IPS DF 6.9 (cell line): ENCODE data around the gene DTNB.
A peak's percentile ranks its signal among the peaks of the same experiment; 100 is the strongest.

Source experiments
- DNase-seq: peaks from one replicate; pipeline ENCODE4 v3.0.0-alpha.2; 2013; ENCODE audit warnings: low read depth, low spot score
- H3K27ac ChIP-seq: one replicate; pipeline ENCODE4 v1.5.1; 2013; ENCODE audit warnings: low read length, control low read depth
- H3K27me3 ChIP-seq: 2 replicates; pipeline ENCODE4 v1.6.1; 2013; ENCODE audit warnings: mild to moderate bottlenecking, low read length; ENCODE audit not compliant: control insufficient read depth, insufficient read depth
- H3K36me3 ChIP-seq: 2 replicates; pipeline ENCODE4 v1.6.1; 2013; ENCODE audit warnings: low read length; ENCODE audit not compliant: control insufficient read depth, insufficient read depth
- H3K4me1 ChIP-seq: 2 replicates; pipeline ENCODE4 v1.6.1; 2013; ENCODE audit warnings: low read length; ENCODE audit not compliant: control insufficient read depth, insufficient read depth
- H3K4me3 ChIP-seq: 2 replicates; pipeline ENCODE4 v1.5.1; 2013; ENCODE audit warnings: mild to moderate bottlenecking, low read length
- H3K9me3 ChIP-seq: 2 replicates; pipeline ENCODE4 v1.6.1; 2013; ENCODE audit warnings: low read length, inconsistent platforms; ENCODE audit not compliant: control insufficient read depth, insufficient read depth
- WGBS: extraction: QIAGEN DNeasy Blood & Tissue Kit; methylation state at CpG from one replicate; pipeline ENCODE4 v1.1.7; 2013; ENCODE audit warnings: mixed read lengths, missing lambda C conversion rate; ENCODE audit not compliant: insufficient read length, insufficient coverage; 5-methylcytosine and 5-hydroxymethylcytosine counted together

The DTNB gene

DNA sequence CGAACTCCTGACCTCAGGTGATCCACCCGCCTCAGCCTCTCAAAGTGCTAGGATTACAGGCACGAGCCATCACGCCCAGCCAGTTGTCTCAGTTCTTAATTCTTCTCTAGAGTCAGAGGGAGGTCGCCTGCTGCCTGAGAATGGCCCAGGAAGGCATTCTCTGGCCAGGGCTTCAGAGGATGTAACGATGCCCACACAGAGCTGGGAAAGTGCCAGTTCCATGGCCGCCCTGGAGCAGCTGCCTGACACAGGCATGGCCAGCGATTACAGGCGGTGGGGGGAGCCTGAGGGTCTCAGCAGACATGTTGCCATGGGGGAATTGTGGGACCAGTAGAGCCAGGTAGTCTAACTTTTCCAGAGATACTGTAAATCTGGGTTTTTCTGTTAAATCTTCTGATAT, 306.1 kb downstream of the DTNB start:
- Histone ChIP-seq H3K9me3 (no peaks in the 10 kb centered on the region), H3K27ac (no peak overlapping the region), H3K4me1 (peaks cover under 1% of the 10 kb centered on the region; the same call in 1 of the 2 replicates), H3K27me3 (no peaks in the 10 kb centered on the region), H3K36me3 (no peaks in the 10 kb centered on the region; the same call in 1 of the 2 replicates), H3K4me3 (no peak overlapping the region)
- no CpG with 5 or more reads among the region's 9 CpGs for WGBS
- DNase-seq = no peak

GRCh38 chr2:25366629-25367028, 306.7 kb downstream of the DTNB start:
- no peaks in the 10 kb centered on the region for H3K36me3 ChIP-seq
- H3K4me3 ChIP-seq = no peak overlapping the region
- no peaks in the 10 kb centered on the region for H3K27me3 ChIP-seq
- no peak for DNase-seq
- no peaks in the 10 kb centered on the region for H3K9me3 ChIP-seq
- no peaks in the 10 kb centered on the region; the same call in 1 of the 2 replicates for H3K4me1 ChIP-seq
- H3K27ac ChIP-seq = no peak overlapping the region
- WGBS = no CpG with 5 or more reads among the region's 4 CpGs

DNA sequence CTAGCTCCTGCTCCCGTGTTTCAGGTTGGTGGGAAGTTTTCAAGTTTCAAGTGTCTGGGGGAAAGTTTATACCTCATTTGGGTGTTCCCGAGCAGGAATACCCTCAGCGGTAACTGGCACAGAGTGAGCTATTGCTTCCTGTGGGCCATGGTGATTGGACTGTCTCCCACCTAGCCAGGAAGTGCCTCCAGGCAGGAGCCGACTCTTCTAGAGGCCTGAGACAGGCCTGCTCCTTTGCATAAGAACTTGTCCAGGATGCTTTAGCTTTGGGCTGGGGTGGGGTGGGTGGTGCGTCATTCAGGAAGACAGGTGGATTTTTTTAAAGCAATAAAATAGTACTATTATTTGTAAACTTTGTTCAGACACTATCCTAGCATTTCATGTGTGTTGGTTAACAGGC, 308.1 kb downstream of the DTNB start:
- Histone ChIP-seq H3K4me3 (no peak overlapping the region), H3K36me3 (no peaks in the 10 kb centered on the region), H3K27me3 (peaks cover 2% of the 10 kb centered on the region; the same call in 1 of the 2 replicates), H3K27ac (no peak overlapping the region), H3K9me3 (no peaks in the 10 kb centered on the region), H3K4me1 (no peaks in the 10 kb centered on the region; the same call in 1 of the 2 replicates)
- no peak for DNase-seq
- WGBS = no CpG with 5 or more reads among the region's 5 CpGs

DNA sequence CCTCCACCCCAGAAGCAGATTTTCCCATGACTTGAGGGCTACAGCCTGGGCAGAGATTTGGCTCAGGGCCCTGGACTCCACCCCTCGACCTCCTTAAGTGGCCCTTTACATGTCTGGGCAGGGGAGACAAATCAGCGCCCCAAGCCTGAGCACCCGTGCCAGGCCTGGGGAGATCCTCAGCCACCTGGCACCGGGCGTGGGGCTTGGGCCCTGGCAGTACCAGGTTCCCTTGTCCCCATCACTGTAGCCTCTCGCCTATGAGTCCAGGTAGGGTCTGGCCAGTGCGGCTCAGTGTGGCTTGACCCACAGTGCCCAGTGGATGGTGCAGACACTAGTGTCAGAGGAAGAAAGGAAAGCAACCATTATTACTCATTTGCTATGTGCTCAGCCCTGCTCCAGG, 309.6 kb downstream of the DTNB start:
- DNase-seq = no peak
- no peak overlapping the region for H3K27ac ChIP-seq
- WGBS = no CpG with 5 or more reads among the region's 7 CpGs
- H3K4me3 ChIP-seq = no peak overlapping the region
- H3K36me3 ChIP-seq = no peaks in the 10 kb centered on the region
- no peaks in the 10 kb centered on the region; the same call in 1 of the 2 replicates for H3K4me1 ChIP-seq
- peaks cover 2% of the 10 kb centered on the region; the same call in 1 of the 2 replicates for H3K27me3 ChIP-seq
- H3K9me3 ChIP-seq = no peaks in the 10 kb centered on the region

DNA sequence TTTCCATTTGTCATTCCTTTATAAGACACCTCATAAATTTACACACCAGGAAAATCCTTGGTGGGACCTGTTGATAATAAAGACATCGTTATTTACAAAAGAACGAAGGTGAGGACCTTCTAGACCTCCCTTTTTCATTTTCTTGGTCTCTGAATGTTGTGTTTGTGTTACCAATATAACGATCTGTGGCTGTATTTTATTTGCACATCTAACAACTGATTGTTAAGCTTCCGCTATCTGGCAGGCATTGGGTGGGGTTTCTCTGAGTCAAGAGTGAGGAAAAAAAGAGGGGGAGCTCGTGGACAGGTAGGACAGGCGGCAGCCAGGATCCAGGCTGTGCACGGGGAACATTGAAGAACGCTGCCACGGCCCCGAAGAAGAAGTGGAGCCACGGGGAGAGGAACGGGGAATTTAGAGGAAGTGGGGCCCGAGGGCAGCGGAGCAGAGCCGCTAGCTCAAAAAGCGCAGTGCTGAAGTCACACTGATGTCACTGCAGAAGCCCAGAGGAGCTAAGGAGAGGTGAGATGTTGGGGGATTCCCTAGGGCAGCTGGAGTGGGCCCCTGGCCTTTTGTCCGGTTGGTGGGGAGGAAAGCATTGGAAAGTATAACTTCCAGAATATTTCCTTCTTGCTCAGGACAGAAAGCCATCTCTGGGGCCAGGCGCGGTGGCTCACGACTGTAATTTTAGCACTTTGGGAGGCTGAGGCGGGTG, 310.8 kb downstream of the DTNB start:
- Histone ChIP-seq H3K4me1 (no peaks in the 10 kb centered on the region; the same call in 1 of the 2 replicates), H3K36me3 (no peaks in the 10 kb centered on the region), H3K9me3 (no peaks in the 10 kb centered on the region), H3K27me3 (peaks cover 2% of the 10 kb centered on the region; the same call in 1 of the 2 replicates), H3K27ac (no peak overlapping the region), H3K4me3 (no peak overlapping the region)
- no peak for DNase-seq
- WGBS = no CpG with 5 or more reads among the region's 21 CpGs

- Histone ChIP-seq H3K27me3 (peaks cover 2% of the 10 kb centered on the region; the same call in 1 of the 2 replicates), H3K4me3 (no peak overlapping the region), H3K4me1 (no peaks in the 10 kb centered on the region; the same call in 1 of the 2 replicates), H3K9me3 (no peaks in the 10 kb centered on the region), H3K27ac (no peak overlapping the region), H3K36me3 (no peaks in the 10 kb centered on the region)
- peak; percentile 91 for DNase-seq
- WGBS = no CpG with 5 or more reads among the region's 16 CpGs
Observed at GRCh38 chr2:25362049-25362433, 311.3 kb downstream of the DTNB start.

DNA sequence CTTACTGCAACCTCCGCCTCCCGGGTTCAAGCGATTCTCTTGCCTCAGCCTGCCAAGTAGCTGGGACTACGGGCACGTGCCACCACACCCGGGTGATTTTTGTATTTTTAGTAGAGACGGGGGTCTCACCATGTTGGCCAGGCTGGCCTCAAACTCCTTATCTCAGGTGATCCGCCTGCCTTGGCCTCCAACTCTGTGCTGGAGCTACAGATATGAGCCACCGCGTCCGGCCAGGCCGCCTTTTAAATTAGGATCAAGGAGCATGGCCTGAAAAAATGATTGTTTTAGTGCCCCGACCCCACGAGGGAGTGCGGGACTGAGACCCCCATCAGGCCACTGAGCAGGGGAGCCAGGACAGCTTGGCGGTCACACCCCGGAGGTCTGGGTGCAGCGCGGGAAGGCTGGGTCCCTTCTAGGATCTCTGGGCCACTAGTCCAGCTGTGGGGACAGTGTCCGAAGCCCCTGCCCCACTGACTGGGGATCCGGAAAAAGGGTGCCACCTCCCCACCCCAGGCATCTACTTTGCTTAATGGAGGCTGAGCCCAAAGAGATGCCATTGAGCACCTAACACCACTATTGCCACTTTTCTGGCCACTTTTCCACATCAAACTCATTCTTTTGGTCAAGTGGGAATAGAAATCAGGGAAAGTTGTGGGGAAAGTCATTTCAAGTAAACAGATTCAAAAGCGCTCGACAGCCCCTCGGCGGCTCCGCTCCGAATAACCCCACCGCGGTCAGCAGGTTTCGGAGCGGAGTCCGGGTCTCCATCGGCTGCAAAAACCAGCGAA, 311.9 kb downstream of the DTNB start:
- no peak for DNase-seq
- H3K9me3 ChIP-seq = no peaks in the 10 kb centered on the region
- no peaks in the 10 kb centered on the region; the same call in 1 of the 2 replicates for H3K4me1 ChIP-seq
- H3K36me3 ChIP-seq = no peaks in the 10 kb centered on the region
- H3K27ac ChIP-seq = no peak overlapping the region
- H3K4me3 ChIP-seq = no peak overlapping the region
- no CpG with 5 or more reads among the region's 34 CpGs for WGBS
- peaks cover 2% of the 10 kb centered on the region; the same call in 1 of the 2 replicates for H3K27me3 ChIP-seq

GRCh38 chr2:25358836-25359235, 314.5 kb downstream of the DTNB start:
- WGBS = no CpG with 5 or more reads among the region's 8 CpGs
- Histone ChIP-seq H3K4me1 (no peaks in the 10 kb centered on the region; the same call in none of the 2 replicates), H3K9me3 (no peaks in the 10 kb centered on the region), H3K27ac (no peak overlapping the region), H3K36me3 (no peaks in the 10 kb centered on the region), H3K27me3 (peaks cover 3% of the 10 kb centered on the region; the same call in 1 of the 2 replicates), H3K4me3 (no peak overlapping the region)
- DNase-seq = no peak

DNA sequence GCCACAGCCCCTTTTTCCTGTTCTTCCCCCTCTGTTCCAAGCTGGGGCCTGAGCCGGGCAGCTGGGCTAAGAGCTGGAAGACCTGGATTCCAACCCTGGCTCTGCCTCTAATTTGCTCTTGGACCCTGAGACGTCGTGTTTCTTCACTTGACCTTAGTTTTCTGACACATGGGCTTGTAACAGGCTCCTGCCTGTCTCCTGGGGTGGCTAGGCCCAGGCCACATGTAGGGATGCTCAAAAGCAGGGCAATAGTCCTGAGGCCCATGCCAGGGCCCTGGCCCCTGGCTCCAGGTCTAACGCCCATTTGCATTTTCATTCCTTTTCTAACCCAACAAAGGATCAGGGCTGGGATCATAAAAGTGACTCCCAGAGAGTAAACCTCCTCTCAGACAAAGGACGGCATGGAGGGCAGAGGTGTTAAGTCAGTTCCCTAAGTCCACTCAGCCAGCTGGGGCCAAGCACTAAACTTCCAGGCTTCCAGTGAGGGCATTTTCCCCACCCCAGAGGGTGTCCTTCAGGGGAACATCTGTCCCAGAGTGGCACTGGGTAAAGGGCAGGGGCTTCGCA, 315.0 kb downstream of the DTNB start:
- DNase-seq = no peak
- H3K9me3 ChIP-seq = no peaks in the 10 kb centered on the region
- peaks cover 3% of the 10 kb centered on the region; the same call in 1 of the 2 replicates for H3K27me3 ChIP-seq
- H3K4me3 ChIP-seq = no peak overlapping the region
- no peaks in the 10 kb centered on the region for H3K36me3 ChIP-seq
- no peaks in the 10 kb centered on the region; the same call in none of the 2 replicates for H3K4me1 ChIP-seq
- no CpG with 5 or more reads among the region's 6 CpGs for WGBS
- no peak overlapping the region for H3K27ac ChIP-seq

- Histone ChIP-seq H3K27ac (no peak overlapping the region), H3K4me3 (no peak overlapping the region), H3K36me3 (no peaks in the 10 kb centered on the region), H3K27me3 (peaks cover 3% of the 10 kb centered on the region; the same call in 1 of the 2 replicates), H3K9me3 (no peaks in the 10 kb centered on the region), H3K4me1 (no peaks in the 10 kb centered on the region; the same call in 1 of the 2 replicates)
- WGBS = no CpG with 5 or more reads among the region's 4 CpGs
- DNase-seq = no peak
Observed at GRCh38 chr2:25356088-25356487, 317.3 kb downstream of the DTNB start.
